IMR-90 (cell line): ENCODE measurements around the gene UBE2O.

Experiments used
- BHLHE40 ChIP-seq: fragments of 150-350 bp; IDR thresholded peaks from 2 replicates; pipeline ENCODE4 v1.6.1; 2016; ENCODE audit warnings: mild to moderate bottlenecking, low read depth, low read length
- CEBPB ChIP-seq: IDR thresholded peaks from 2 replicates; pipeline ENCODE4 v1.6.1; 2012; ENCODE audit warnings: low read depth, low read length, improper control_type of control experiment
- FOS ChIP-seq: fragments of 150-350 bp; IDR thresholded peaks from 2 replicates; pipeline ENCODE4 v1.6.1; 2016; ENCODE audit warnings: low read depth, low read length
- POLR2A ChIP-seq: IDR thresholded peaks from 2 replicates; pipeline ENCODE4 v1.6.1; 2012; ENCODE audit warnings: mild to moderate bottlenecking, low read depth, low read length
- RAD21 ChIP-seq: IDR thresholded peaks from 2 replicates; pipeline ENCODE4 v1.6.1; 2012; ENCODE audit warnings: low read length, improper control_type of control experiment
- RCOR1 ChIP-seq: IDR thresholded peaks from 2 replicates; pipeline ENCODE4 v1.6.1; 2012; ENCODE audit warnings: mild to moderate bottlenecking, low read length, improper control_type of control experiment; ENCODE audit not compliant: insufficient replicate concordance
- SMC3 ChIP-seq: fragments of 150-350 bp; IDR thresholded peaks from 2 replicates; pipeline ENCODE4 v1.6.1; 2016; ENCODE audit warnings: low read depth, mild to moderate bottlenecking, antibody characterized with exemption, low read length, moderate library complexity
- TF ChIP-seq, protein P1 (sequence below): conservative IDR thresholded peaks from 2 replicates; pipeline ENCODE4 v1.5.1; 2012; ENCODE audit warnings: mild to moderate bottlenecking, low read depth, low read length, improper control_type of control experiment
- TF ChIP-seq, protein P2 (sequence below): fragments of 150-350 bp; IDR thresholded peaks from 2 replicates; pipeline ENCODE4 v1.6.1; 2016; ENCODE audit warnings: low read depth, mild to moderate bottlenecking, low read length, moderate library complexity, borderline replicate concordance

DNA sequence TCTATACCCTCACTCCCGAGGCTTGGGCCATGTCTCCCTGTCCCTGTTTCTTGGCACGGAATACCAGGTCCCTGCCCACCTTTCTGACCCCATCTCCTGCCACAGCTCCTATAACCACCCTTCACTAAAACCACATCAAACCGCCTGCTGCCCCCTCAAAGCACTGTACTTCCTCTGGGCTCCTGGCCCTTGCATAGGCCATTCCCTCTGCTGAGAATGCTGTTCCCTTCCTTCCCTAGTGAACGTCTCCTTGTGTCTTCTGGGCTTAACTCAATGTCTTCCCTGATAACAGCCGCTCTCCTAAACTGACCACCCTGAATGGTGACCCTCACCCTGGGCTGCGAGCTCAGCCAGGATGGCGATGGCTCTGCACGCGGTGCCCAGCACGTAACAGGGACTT is 25.1 kb upstream of the UBE2O start:
- TF ChIP-seq, protein P1, sequence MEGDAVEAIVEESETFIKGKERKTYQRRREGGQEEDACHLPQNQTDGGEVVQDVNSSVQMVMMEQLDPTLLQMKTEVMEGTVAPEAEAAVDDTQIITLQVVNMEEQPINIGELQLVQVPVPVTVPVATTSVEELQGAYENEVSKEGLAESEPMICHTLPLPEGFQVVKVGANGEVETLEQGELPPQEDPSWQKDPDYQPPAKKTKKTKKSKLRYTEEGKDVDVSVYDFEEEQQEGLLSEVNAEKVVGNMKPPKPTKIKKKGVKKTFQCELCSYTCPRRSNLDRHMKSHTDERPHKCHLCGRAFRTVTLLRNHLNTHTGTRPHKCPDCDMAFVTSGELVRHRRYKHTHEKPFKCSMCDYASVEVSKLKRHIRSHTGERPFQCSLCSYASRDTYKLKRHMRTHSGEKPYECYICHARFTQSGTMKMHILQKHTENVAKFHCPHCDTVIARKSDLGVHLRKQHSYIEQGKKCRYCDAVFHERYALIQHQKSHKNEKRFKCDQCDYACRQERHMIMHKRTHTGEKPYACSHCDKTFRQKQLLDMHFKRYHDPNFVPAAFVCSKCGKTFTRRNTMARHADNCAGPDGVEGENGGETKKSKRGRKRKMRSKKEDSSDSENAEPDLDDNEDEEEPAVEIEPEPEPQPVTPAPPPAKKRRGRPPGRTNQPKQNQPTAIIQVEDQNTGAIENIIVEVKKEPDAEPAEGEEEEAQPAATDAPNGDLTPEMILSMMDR: no peak
- TF ChIP-seq POLR2A (no peak), FOS (no peak), BHLHE40 (no peak), RAD21 (no peak), RCOR1 (no peak), CEBPB (no peak), SMC3 (no peak)
- TF ChIP-seq, protein P2, sequence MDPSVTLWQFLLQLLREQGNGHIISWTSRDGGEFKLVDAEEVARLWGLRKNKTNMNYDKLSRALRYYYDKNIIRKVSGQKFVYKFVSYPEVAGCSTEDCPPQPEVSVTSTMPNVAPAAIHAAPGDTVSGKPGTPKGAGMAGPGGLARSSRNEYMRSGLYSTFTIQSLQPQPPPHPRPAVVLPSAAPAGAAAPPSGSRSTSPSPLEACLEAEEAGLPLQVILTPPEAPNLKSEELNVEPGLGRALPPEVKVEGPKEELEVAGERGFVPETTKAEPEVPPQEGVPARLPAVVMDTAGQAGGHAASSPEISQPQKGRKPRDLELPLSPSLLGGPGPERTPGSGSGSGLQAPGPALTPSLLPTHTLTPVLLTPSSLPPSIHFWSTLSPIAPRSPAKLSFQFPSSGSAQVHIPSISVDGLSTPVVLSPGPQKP: no peak
